SK-N-SH (cell line): ENCODE measurements around the gene CDK9. TPM values are rescaled to one million over a fixed set of nuclear protein-coding genes. Genes with fewer than 3 reads are reported as not detected.

Source experiments
- CTCF ChIA-PET: fragments of 300-600, 350-600 bp; formaldehyde crosslinking; extraction: SDS; loops from one replicate; lab custom pipeline; 2021; lab: Yijun Ruan, JAX
- POLR2A ChIA-PET: fragments of 350-600 bp; sonication (Branson Sonifier 250); formaldehyde crosslinking; extraction: SDS; loops from one replicate; lab custom pipeline; 2020; ENCODE audit warnings: antibody characterized with exemption, inconsistent platforms; lab: Yijun Ruan, JAX
- DNase-seq: peaks from one replicate; pipeline ENCODE4 v3.0.0; 2012
- H2AFZ ChIP-seq: fragments of 200-600 bp; sonication (generic); 2 replicates; pipeline ENCODE4 v1.8.1; 2016; ENCODE audit warnings: antibody characterized with exemption, mild to moderate bottlenecking, low read depth
- H3F3A ChIP-seq: fragments of 200-600 bp; sonication (generic); replicated peaks from 2 replicates; pipeline ENCODE3; 2016; ENCODE audit warnings: antibody characterized with exemption, mild to moderate bottlenecking; ENCODE audit not compliant: insufficient read depth
- H3K27ac ChIP-seq, 2 experiments: fragments of 200-500 bp in 1 of 2; fragments of 200-600 bp in 1 of 2; sonication (Bioruptor generic) in 1 of 2; sonication (generic), shearing (Covaris generic) in 1 of 2; 2 replicates each; pipeline versions ENCODE4 v1.5.1 to v1.6.1; 2014 to 2016; ENCODE audit warnings: low read depth in 2 of 2, inconsistent platforms in 1 of 2, low read length in 1 of 2, mild to moderate bottlenecking in 1 of 2, mixed read lengths in 1 of 2
- H3K27me3 ChIP-seq: fragments of 200-600 bp; sonication (generic), shearing (Covaris generic); 2 replicates; pipeline ENCODE4 v1.6.1; 2016; ENCODE audit warnings: mixed run types; ENCODE audit not compliant: insufficient read depth
- H3K36me3 ChIP-seq, 2 experiments: fragments of 200-500 bp in 1 of 2; fragments of 200-600 bp in 1 of 2; sonication (Bioruptor generic) in 1 of 2; sonication (generic) in 1 of 2; replicated peaks in 1 of 2; 2 replicates each; pipeline versions ENCODE3 to v1.5.1; 2014 to 2016; ENCODE audit warnings: low read length in 1 of 2, mild to moderate bottlenecking in 1 of 2; ENCODE audit not compliant: insufficient read depth in 2 of 2, control insufficient read depth in 1 of 2
- H3K4me1 ChIP-seq, 2 experiments: fragments of 200-500 bp in 1 of 2; fragments of 200-600 bp in 1 of 2; sonication (Bioruptor generic) in 1 of 2; sonication (generic), shearing (Covaris generic) in 1 of 2; 2 replicates each; pipeline versions ENCODE4 v1.5.1 to v1.6.1; 2014 to 2016; ENCODE audit warnings: low read depth in 1 of 2, low read length in 1 of 2, mixed run types in 1 of 2; ENCODE audit not compliant: insufficient read depth in 2 of 2, control insufficient read depth in 1 of 2
- H3K4me2 ChIP-seq: fragments of 200-600 bp; sonication (generic), shearing (Covaris generic); 2 replicates; pipeline ENCODE4 v1.6.1; 2017; ENCODE audit warnings: mixed run types
- H3K4me3 ChIP-seq, 2 experiments: fragments of 200-500 bp in 1 of 2; fragments of 200-600 bp in 1 of 2; sonication (Bioruptor generic) in 1 of 2; sonication (generic), shearing (Covaris generic) in 1 of 2; 2 replicates each; pipeline versions ENCODE4 v1.5.1 to v1.8.1; 2014 to 2016; ENCODE audit warnings: low read depth in 2 of 2, inconsistent platforms in 1 of 2, low read length in 1 of 2, mild to moderate bottlenecking in 1 of 2, mixed read lengths in 1 of 2, moderate library complexity in 1 of 2
- H3K79me2 ChIP-seq: fragments of 200-600 bp; sonication (generic); 2 replicates; pipeline ENCODE4 v1.8.1; 2017; ENCODE audit warnings: mild to moderate bottlenecking; ENCODE audit not compliant: insufficient read depth
- H3K9ac ChIP-seq: fragments of 200-600 bp; sonication (generic); 2 replicates; pipeline ENCODE4 v1.6.1; 2017; ENCODE audit warnings: mixed run types
- H3K9me2 ChIP-seq: fragments of 200-600 bp; sonication (generic); 2 replicates; pipeline ENCODE4 v1.6.1; 2017; ENCODE audit warnings: mixed run types
- H3K9me3 ChIP-seq: fragments of 200-600 bp; sonication (generic); 2 replicates; pipeline ENCODE4 v1.6.1; 2017; ENCODE audit warnings: mixed run types, mild to moderate bottlenecking, moderate library complexity
- H4K20me1 ChIP-seq: fragments of 200-600 bp; sonication (generic); 2 replicates; pipeline ENCODE4 v1.6.1; 2017; ENCODE audit warnings: mild to moderate bottlenecking, mixed run types; ENCODE audit not compliant: insufficient read depth
- FOSL2 ChIP-seq: IDR thresholded peaks from 2 replicates; pipeline ENCODE4 v1.4.0; 2012; ENCODE audit warnings: low read depth, mild to moderate bottlenecking, moderate library complexity, borderline replicate concordance
- GABPA ChIP-seq: IDR thresholded peaks from 2 replicates; pipeline ENCODE4 v1.4.0; 2012; ENCODE audit warnings: low read depth, mild to moderate bottlenecking
- MEF2A ChIP-seq: IDR thresholded peaks from 2 replicates; pipeline ENCODE4 v1.4.0; 2012; ENCODE audit warnings: low read depth, borderline replicate concordance
- NFIC ChIP-seq: IDR thresholded peaks from 2 replicates; pipeline ENCODE4 v1.4.0; 2012; ENCODE audit warnings: borderline replicate concordance
- NRF1 ChIP-seq: IDR thresholded peaks from 2 replicates; pipeline ENCODE4 v1.6.1; 2012; ENCODE audit warnings: low read depth, mild to moderate bottlenecking, low read length
- RFX5 ChIP-seq: IDR thresholded peaks from 2 replicates; pipeline ENCODE4 v1.6.1; 2012; ENCODE audit warnings: mild to moderate bottlenecking, improper control_type of control experiment, low read length
- SMC3 ChIP-seq: IDR thresholded peaks from 2 replicates; pipeline ENCODE4 v1.6.1; 2012; ENCODE audit warnings: low read depth, low read length, improper control_type of control experiment
- WGBS: methylation state at CpG from one replicate; pipeline ENCODE4 v1.1.6; 2017; ENCODE audit warnings: low lambda C conversion rate; 5-methylcytosine and 5-hydroxymethylcytosine counted together
- polyA plus RNA-seq, 3 experiments: library from polyadenylated mRNA; depleted of rRNA; stranded (reverse); fragments of >200 nt; gene quantifications; 2 replicates each; pipeline ENCODE4 v1.2.3, GENCODE V29; 2012
- TF ChIP-seq, protein P1 (sequence below): fragments of 200-600 bp; sonication (generic); IDR thresholded peaks from 2 replicates; pipeline ENCODE4 v1.6.1; 2017; ENCODE audit warnings: antibody characterized with exemption, mild to moderate bottlenecking, moderate library complexity

CDK9 gene
- polyA plus RNA-seq, 1 of the 3 experiments (the other 2 are of a cell fraction), result 82.7 TPM

DNA sequence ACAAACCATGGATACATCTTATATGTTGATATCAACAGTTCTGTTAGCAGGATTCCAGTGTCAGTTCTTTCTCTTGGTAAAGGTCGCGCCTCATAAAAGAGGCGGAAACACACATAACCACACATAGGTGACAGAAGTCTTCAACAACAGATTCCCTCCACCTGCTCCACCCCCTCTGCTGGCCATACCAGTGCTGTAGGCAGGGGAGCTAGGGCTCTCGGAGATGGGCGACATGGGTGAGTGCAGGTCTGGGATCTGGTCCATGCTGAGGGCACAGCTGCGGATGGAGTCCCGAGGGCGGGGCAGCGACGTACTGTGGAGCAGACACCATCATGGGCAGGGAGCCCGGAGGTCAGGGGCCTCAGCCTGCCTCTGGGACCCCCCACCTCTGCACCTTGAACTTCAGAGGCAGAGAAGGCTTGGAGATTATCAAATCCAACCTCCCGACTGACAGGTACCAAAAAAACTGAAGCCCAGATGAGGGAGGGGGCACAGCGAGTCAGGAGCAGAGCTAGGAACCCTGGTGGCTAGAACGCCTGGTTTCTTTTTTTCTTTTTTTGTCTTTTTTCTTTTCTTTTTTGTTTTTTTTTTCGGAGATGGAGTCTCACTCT is 38.8 kb upstream of the CDK9 start:
- Histone ChIP-seq H3K4me2 (no peak overlapping the region), H2AFZ (no peak overlapping the region), H3K9me3 (no peaks in the 10 kb centered on the region), H3K36me3 (no peaks in the 10 kb centered on the region), H4K20me1 (no peaks in the 10 kb centered on the region), H3F3A (no peaks in the 10 kb centered on the region), H3K27me3 (no peaks in the 10 kb centered on the region), H3K4me1 (no peaks in the 10 kb centered on the region; a peak in 1 of 4 replicates), H3K4me3 (no peak overlapping the region), H3K79me2 (no peaks in the 10 kb centered on the region), H3K27ac (no peak overlapping the region), H3K9me2 (no peaks in the 10 kb centered on the region), H3K9ac (no peak overlapping the region)
- DNase-seq, result no peak
- ChIA-PET POLR2A (no interaction called here), CTCF (interaction anchor here (0.9 to 1.2 kb wide), 2 partner anchors 12 to 123 kb away, joined by 3 to 5 read pairs; partner anchors contain the start of gene TOR2A)
- TF ChIP-seq FOSL2, result no peak
- TF ChIP-seq NRF1, result no peak
- TF ChIP-seq, protein P1, sequence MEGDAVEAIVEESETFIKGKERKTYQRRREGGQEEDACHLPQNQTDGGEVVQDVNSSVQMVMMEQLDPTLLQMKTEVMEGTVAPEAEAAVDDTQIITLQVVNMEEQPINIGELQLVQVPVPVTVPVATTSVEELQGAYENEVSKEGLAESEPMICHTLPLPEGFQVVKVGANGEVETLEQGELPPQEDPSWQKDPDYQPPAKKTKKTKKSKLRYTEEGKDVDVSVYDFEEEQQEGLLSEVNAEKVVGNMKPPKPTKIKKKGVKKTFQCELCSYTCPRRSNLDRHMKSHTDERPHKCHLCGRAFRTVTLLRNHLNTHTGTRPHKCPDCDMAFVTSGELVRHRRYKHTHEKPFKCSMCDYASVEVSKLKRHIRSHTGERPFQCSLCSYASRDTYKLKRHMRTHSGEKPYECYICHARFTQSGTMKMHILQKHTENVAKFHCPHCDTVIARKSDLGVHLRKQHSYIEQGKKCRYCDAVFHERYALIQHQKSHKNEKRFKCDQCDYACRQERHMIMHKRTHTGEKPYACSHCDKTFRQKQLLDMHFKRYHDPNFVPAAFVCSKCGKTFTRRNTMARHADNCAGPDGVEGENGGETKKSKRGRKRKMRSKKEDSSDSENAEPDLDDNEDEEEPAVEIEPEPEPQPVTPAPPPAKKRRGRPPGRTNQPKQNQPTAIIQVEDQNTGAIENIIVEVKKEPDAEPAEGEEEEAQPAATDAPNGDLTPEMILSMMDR, result 0 out of 2 replicates have a peak, but pooled peaks have one; percentile 11
- WGBS, result 65% methylated on average over 10 of the region's 15 CpGs

DNA sequence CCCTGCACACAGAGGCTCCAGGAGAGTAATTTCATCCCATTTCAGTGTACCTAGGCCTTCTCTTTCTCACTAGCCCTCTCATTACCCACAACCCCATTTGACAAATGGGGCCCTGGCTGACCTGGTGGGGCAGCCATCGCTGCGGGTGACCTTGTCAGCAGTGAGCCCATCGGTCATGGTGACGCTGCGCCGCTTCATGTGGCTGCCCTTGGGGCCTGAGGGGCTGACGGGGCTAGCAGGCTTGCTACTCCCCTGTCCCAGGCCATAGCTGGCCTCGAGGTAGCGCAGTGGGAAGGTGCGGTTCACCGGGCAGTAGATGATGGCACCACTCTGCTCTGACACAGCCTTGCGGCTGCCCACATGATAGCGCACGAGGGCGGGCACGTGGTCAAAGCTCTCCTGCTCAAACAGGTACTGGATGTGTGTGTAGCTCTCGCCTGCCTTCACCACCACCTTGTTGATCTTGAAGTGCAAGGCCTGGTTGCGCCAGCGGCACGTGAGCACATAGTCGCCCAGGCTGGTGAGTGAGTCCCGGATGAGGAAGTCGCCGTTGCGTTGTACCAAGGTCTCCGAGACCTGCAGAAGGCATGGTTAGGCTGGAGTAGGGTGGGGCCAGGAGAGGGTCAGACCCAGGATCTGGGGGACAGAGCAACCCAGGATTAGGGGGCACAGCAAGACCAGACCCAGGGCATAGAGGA is 36.6 kb upstream of the CDK9 start:
- CTCF ChIA-PET, result interaction anchor here (0.6 kb wide), 1 partner anchor 15 kb away, joined by 3 read pairs; no protein-coding TSS in a partner anchor
- Histone ChIP-seq H3K27ac (no peak overlapping the region), H3F3A (no peaks in the 10 kb centered on the region), H4K20me1 (no peaks in the 10 kb centered on the region), H3K4me1 (peaks cover 0 to 15% of the 10 kb centered on the region in 2 experiments; a peak in 1 of 4 replicates), H3K9me2 (no peaks in the 10 kb centered on the region), H3K9ac (no peak overlapping the region), H3K4me2 (no peak overlapping the region), H3K79me2 (no peaks in the 10 kb centered on the region), H3K9me3 (no peaks in the 10 kb centered on the region), H3K36me3 (no peaks in the 10 kb centered on the region), H3K27me3 (peaks cover 8% of the 10 kb centered on the region; the same call in 1 of the 2 replicates), H2AFZ (no peak overlapping the region), H3K4me3 (no peak overlapping the region)
- WGBS, result 76% methylated on average over 20 of the region's 26 CpGs
- DNase-seq, result no peak
- TF ChIP-seq GABPA (no peak), SMC3 (no peak), NFIC (no peak), MEF2A (no peak), RFX5 (no peak), FOSL2 (no peak)
- POLR2A ChIA-PET, result no interaction called here
